ENCODE results near the gene TFCP2L1. TPM values are rescaled to one million over a fixed set of nuclear protein-coding genes. Genes with fewer than 3 reads are reported as not detected.

Gene TFCP2L1
- total and polyA plus RNA-seq, 2 of the 4 experiments (the other 2 are of a cell fraction): not detected

Other genes starting within 250 kb of the TFCP2L1 start
- gene RNU4ATAC, start 245.7 kb upstream of the TFCP2L1 start, total RNA-seq (2012; rRNA removed): under 0.01 TPM in 2 replicates
- gene RNU4ATAC, start 245.7 kb upstream of the TFCP2L1 start, polyA plus RNA-seq (2012; rRNA removed): not detected in 2 replicates